Fibroblast of lung (primary cell): ENCODE measurements around the gene ARVCF. TPM values are rescaled to one million over a fixed set of nuclear protein-coding genes. Genes with fewer than 3 reads are reported as not detected.

Experiments
- DNase-seq, 2 donors: peaks; one replicate each; pipeline versions ENCODE4 v3.0.0 to v3.0.0-alpha.2; 2010; ENCODE audit warnings: low read depth in 2 of 2
- H2AFZ ChIP-seq: 2 replicates; pipeline ENCODE4 v1.5.1; 2012; ENCODE audit warnings: low read length, control low read depth, inconsistent platforms
- H3K27ac ChIP-seq: 2 replicates; pipeline ENCODE4 v1.5.1; 2011; ENCODE audit warnings: low read length, control low read depth; ENCODE audit not compliant: insufficient read depth
- H3K27me3 ChIP-seq: 2 replicates; pipeline ENCODE4 v1.5.1; 2011; ENCODE audit warnings: mild to moderate bottlenecking, low read length; ENCODE audit not compliant: control insufficient read depth, insufficient read depth
- H3K36me3 ChIP-seq: 2 replicates; pipeline ENCODE4 v1.5.1; 2011; ENCODE audit warnings: low read length; ENCODE audit not compliant: control insufficient read depth, insufficient read depth
- H3K4me1 ChIP-seq: 2 replicates; pipeline ENCODE4 v1.5.1; 2011; ENCODE audit warnings: low read length; ENCODE audit not compliant: control insufficient read depth, insufficient read depth; ENCODE audit errors: extremely low read depth
- H3K4me2 ChIP-seq: 2 replicates; pipeline ENCODE4 v1.5.1; 2011; ENCODE audit warnings: low read length, control low read depth; ENCODE audit not compliant: insufficient read depth; ENCODE audit errors: extremely low read depth
- H3K4me3 ChIP-seq, 4 experiments: fragments of 200-600 bp in 1 of 4; sonication (generic) in 1 of 4; replicated peaks in 1 of 4; 2 replicates each; pipeline ENCODE4 v1.5.1; 2011 to 2016; ENCODE audit warnings: low read length in 4 of 4, low read depth in 3 of 4, mild to moderate bottlenecking in 3 of 4, control low read depth in 2 of 4, inconsistent platforms in 1 of 4, mixed read lengths in 1 of 4; ENCODE audit not compliant: insufficient read depth in 1 of 4; ENCODE audit errors: control extremely low read depth in 1 of 4
- H3K79me2 ChIP-seq: 2 replicates; pipeline ENCODE4 v1.5.1; 2012; ENCODE audit warnings: mild to moderate bottlenecking, low read length, inconsistent platforms; ENCODE audit not compliant: control insufficient read depth, insufficient read depth
- H3K9ac ChIP-seq: 2 replicates; pipeline ENCODE4 v1.5.1; 2011; ENCODE audit warnings: mild to moderate bottlenecking, low read length, control low read depth; ENCODE audit not compliant: insufficient read depth
- H3K9me3 ChIP-seq: 2 replicates; pipeline ENCODE4 v1.5.1; 2012; ENCODE audit warnings: low read depth, low read length; ENCODE audit not compliant: control insufficient read depth, insufficient read depth
- H4K20me1 ChIP-seq: 2 replicates; pipeline ENCODE4 v1.5.1; 2011; ENCODE audit warnings: low read length; ENCODE audit not compliant: control insufficient read depth, insufficient read depth; ENCODE audit errors: extremely low read depth
- EZH2 ChIP-seq: IDR thresholded peaks from 2 replicates; pipeline ENCODE4 v1.5.1; 2012; ENCODE audit warnings: low read length, control low read depth, mild to moderate bottlenecking; ENCODE audit errors: missing control alignments
- polyA plus RNA-seq, 2 donors: library from polyadenylated mRNA; depleted of rRNA in 1 of 2; stranded (reverse) in 1 of 2; unstranded in 1 of 2; fragments of >200 nt; gene quantifications; 2 replicates each; pipeline ENCODE4 v1.2.1, GENCODE V29; 2011 to 2012; ENCODE audit warnings: missing spikeins in 1 of 2
- total RNA-seq: library from RNA; depleted of rRNA; stranded (reverse); fragments of >200 nt; gene quantifications from 2 replicates; pipeline ENCODE4 v1.2.1, GENCODE V29; 2014
- TF ChIP-seq, protein P1 (sequence below), 2 donors: IDR thresholded peaks in 1 of 2; conservative IDR thresholded peaks in 1 of 2; 1 replicate in 1 of 2; 2 replicates in 1 of 2; pipeline ENCODE4 v1.5.1; 2011 to 2012; ENCODE audit warnings: low read length in 2 of 2, control low read depth in 1 of 2, inconsistent platforms in 1 of 2, low read depth in 1 of 2, mild to moderate bottlenecking in 1 of 2

The ARVCF gene
- total and polyA plus RNA-seq, 2 donors (not counting 1 experiment from before 2014, with no cell fraction given): 2.0 to 15.7 TPM

DNA sequence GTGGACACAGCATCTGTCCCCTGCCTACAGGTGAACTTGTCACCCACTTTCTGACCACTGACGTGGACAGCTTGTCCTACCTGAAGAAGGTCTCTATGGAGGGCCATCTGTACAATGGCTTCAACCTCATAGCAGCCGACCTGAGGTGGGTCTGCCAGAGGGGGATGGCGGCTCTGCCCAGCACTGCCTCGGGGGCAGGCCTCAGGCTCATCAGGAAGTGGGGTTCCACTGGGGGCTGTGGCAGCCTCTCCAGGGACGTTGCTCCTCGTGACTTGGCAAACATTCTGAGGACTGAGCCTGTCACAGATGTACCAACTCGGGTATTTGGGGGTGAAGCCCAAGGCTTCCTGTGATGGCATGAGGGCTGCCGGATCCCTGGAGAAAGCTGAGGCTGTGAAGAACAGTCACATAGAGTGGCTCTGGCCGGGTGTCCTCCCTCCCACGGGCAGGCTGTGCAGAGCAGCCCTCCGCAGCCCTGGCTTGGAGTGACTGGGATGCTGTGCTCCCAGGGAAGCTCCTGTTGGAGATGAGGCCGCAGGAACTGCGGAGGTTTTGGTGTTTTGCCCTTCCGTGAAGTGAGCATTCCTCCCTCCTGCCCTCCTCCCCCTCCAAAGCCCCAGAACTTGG lies 36.9 kb upstream of the ARVCF start:
- H3K36me3 ChIP-seq: peaks cover 6% of the 10 kb centered on the region
- H3K27ac ChIP-seq: no peak overlapping the region
- no peaks in the 10 kb centered on the region for H3K4me1 ChIP-seq
- H3K79me2 ChIP-seq: no peaks in the 10 kb centered on the region
- H3K9me3 ChIP-seq: no peaks in the 10 kb centered on the region
- DNase-seq: no peak
- H4K20me1 ChIP-seq: no peaks in the 10 kb centered on the region
- no peak overlapping the region for H2AFZ ChIP-seq
- H3K4me3 ChIP-seq: no peak overlapping the region
- no peaks in the 10 kb centered on the region for H3K27me3 ChIP-seq
- no peak overlapping the region for H3K9ac ChIP-seq
- TF ChIP-seq, protein P1, sequence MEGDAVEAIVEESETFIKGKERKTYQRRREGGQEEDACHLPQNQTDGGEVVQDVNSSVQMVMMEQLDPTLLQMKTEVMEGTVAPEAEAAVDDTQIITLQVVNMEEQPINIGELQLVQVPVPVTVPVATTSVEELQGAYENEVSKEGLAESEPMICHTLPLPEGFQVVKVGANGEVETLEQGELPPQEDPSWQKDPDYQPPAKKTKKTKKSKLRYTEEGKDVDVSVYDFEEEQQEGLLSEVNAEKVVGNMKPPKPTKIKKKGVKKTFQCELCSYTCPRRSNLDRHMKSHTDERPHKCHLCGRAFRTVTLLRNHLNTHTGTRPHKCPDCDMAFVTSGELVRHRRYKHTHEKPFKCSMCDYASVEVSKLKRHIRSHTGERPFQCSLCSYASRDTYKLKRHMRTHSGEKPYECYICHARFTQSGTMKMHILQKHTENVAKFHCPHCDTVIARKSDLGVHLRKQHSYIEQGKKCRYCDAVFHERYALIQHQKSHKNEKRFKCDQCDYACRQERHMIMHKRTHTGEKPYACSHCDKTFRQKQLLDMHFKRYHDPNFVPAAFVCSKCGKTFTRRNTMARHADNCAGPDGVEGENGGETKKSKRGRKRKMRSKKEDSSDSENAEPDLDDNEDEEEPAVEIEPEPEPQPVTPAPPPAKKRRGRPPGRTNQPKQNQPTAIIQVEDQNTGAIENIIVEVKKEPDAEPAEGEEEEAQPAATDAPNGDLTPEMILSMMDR (conservative IDR thresholded peaks at IDR 0.05 in 1 of 2, IDR thresholded peaks at IDR 0.05 in 1 of 2; ENCODE audit: low read depth in 1 of 2, low read length in 2 of 2): no peak
- TF ChIP-seq EZH2: no peak
- H3K4me2 ChIP-seq: no peak overlapping the region

- Histone ChIP-seq H3K4me3 (no peak overlapping the region), H4K20me1 (no peaks in the 10 kb centered on the region), H3K4me2 (no peak overlapping the region), H3K4me1 (no peaks in the 10 kb centered on the region), H3K9ac (no peak overlapping the region), H3K9me3 (no peaks in the 10 kb centered on the region), H3K79me2 (no peaks in the 10 kb centered on the region), H3K27ac (no peak overlapping the region), H2AFZ (no peak overlapping the region), H3K36me3 (peaks cover 6% of the 10 kb centered on the region), H3K27me3 (no peaks in the 10 kb centered on the region)
- TF ChIP-seq EZH2: no peak
- TF ChIP-seq, protein P1 (conservative IDR thresholded peaks at IDR 0.05 in 1 of 2, IDR thresholded peaks at IDR 0.05 in 1 of 2; ENCODE audit: low read depth in 1 of 2, low read length in 2 of 2): no peak
- DNase-seq: no peak
These were observed 36.0 kb upstream of the ARVCF start for GRCh38 chr22:20052309-20053259.

DNA sequence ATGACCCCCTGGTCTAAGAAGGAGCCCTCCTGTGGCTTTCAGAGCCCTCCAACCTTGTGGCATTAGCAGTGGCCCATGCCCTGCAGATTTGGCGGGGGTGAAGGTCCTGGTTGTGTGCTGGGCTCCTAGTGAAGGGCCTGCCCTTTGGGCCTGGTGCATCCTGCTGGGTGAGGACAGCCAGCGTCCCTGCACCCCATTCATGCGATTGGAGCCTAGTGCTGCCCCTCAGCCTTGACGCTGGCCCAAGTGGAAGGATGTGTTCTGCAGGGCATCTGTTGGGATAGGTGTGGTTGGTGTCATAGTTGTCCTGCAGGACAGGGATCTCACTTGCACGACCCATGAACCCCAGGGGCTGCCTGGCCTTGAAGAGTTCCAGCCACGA lies 35.3 kb upstream of the ARVCF start:
- no peak overlapping the region for H3K4me2 ChIP-seq
- H4K20me1 ChIP-seq: no peaks in the 10 kb centered on the region
- TF ChIP-seq, protein P1 (conservative IDR thresholded peaks at IDR 0.05 in 1 of 2, IDR thresholded peaks at IDR 0.05 in 1 of 2; ENCODE audit: low read depth in 1 of 2, low read length in 2 of 2): no peak
- TF ChIP-seq EZH2: no peak
- H3K36me3 ChIP-seq: peaks cover 6% of the 10 kb centered on the region
- no peaks in the 10 kb centered on the region for H3K9me3 ChIP-seq
- no peaks in the 10 kb centered on the region for H3K27me3 ChIP-seq
- H3K4me1 ChIP-seq: no peaks in the 10 kb centered on the region
- H3K79me2 ChIP-seq: no peaks in the 10 kb centered on the region
- no peak for DNase-seq
- H2AFZ ChIP-seq: no peak overlapping the region
- H3K27ac ChIP-seq: no peak overlapping the region
- no peak overlapping the region for H3K4me3 ChIP-seq
- H3K9ac ChIP-seq: no peak overlapping the region
